Measurements from ENCODE around the gene FKRP. TPM values are rescaled to one million over a fixed set of nuclear protein-coding genes. Genes with fewer than 3 reads are reported as not detected.
"Not testable (repeated sequence)": the region's sequence is repeated elsewhere in the genome, so short reads cannot be mapped to it uniquely, and the experiment has no call there.

Gene FKRP
- total RNA-seq, 2 experiments from 2014 or later = 7.7 to 10.1 TPM

- ChIA-PET POLR2A (interaction anchor here (0.8 to 1.1 kb wide), 2 partner anchors 50 to 63 kb away, joined by 3 read pairs; no protein-coding TSS in a partner anchor), CTCF (interaction anchor here (1.2 to 11.0 kb wide), 3 partner anchors 31 to 82 kb away, joined by 3 to 147 read pairs (median 8); no protein-coding TSS in a partner anchor)
- Mint-ChIP-seq H3K4me1 (ENCODE audit: low read depth) (peaks cover 2% of the 10 kb centered on the region), H3K27ac (no peak overlapping the region), H3K4me3 (no peak overlapping the region), H3K9me3 (no peaks in the 10 kb centered on the region), H3K36me3 (ENCODE audit: low read depth) (peaks cover 5% of the 10 kb centered on the region), H3K27me3 (no peaks in the 10 kb centered on the region)
- intact Hi-C loops (cut with micrococcal nuclease) = no loop called here
- DNase-seq (no peak), ATAC-seq (no peak)
- no peak for TF ChIP-seq CTCF (IDR thresholded peaks at IDR 0.05)
These were observed 13.3 kb downstream of the FKRP start for GRCh38 chr19:46759206-46759605.

- H3K9me3 Mint-ChIP-seq = no peaks in the 10 kb centered on the region
- peaks cover 5% of the 10 kb centered on the region for H3K36me3 Mint-ChIP-seq (ENCODE audit: low read depth)
- ChIA-PET CTCF (no interaction called here), POLR2A (interaction anchor here (1.1 kb wide), 1 partner anchor 51 kb away, joined by 3 read pairs; no protein-coding TSS in a partner anchor)
- ATAC-seq = no peak
- no peak for DNase-seq
- no peak for TF ChIP-seq CTCF (IDR thresholded peaks at IDR 0.05)
- no peaks in the 10 kb centered on the region for H3K27me3 Mint-ChIP-seq
- peaks cover 2% of the 10 kb centered on the region for H3K4me1 Mint-ChIP-seq (ENCODE audit: low read depth)
- H3K4me3 Mint-ChIP-seq = no peak overlapping the region
- no peak overlapping the region for H3K27ac Mint-ChIP-seq
- intact Hi-C loops (cut with micrococcal nuclease) = no loop called here
These were observed 14.0 kb downstream of the FKRP start for GRCh38 chr19:46759817-46760333.

- CTCF ChIA-PET = no interaction called here
These were observed 14.5 kb downstream of the FKRP start for GRCh38 chr19:46760363-46760762.

GRCh38 chr19:46760897-46761296, 15.0 kb downstream of the FKRP start:
- CTCF ChIA-PET; DNase-seq; H3K4me3 Mint-ChIP-seq; H3K36me3 Mint-ChIP-seq (ENCODE audit: low read depth); H3K4me1 Mint-ChIP-seq (ENCODE audit: low read depth); H3K9me3 Mint-ChIP-seq; H3K27ac Mint-ChIP-seq; ATAC-seq; intact Hi-C loops (cut with micrococcal nuclease); H3K27me3 Mint-ChIP-seq: not testable (repeated sequence)
- POLR2A ChIA-PET = interaction anchor here (1.1 kb wide), 1 partner anchor 9 kb away, joined by 3 read pairs; no protein-coding TSS in a partner anchor

More at GRCh38 chr19:46760363-46760762, 14.5 kb downstream of the FKRP start:
- Mint-ChIP-seq H3K27me3 (no peaks in the 10 kb centered on the region), H3K4me1 (ENCODE audit: low read depth) (peaks cover 2% of the 10 kb centered on the region), H3K36me3 (ENCODE audit: low read depth) (peaks cover 4% of the 10 kb centered on the region), H3K4me3 (no peak overlapping the region), H3K9me3 (no peaks in the 10 kb centered on the region), H3K27ac (no peak overlapping the region)
- intact Hi-C loops (cut with micrococcal nuclease) = no loop called here
- POLR2A ChIA-PET = no interaction called here
- ATAC-seq = no peak
- DNase-seq = no peak
- no peak for TF ChIP-seq CTCF (IDR thresholded peaks at IDR 0.05)

DNA sequence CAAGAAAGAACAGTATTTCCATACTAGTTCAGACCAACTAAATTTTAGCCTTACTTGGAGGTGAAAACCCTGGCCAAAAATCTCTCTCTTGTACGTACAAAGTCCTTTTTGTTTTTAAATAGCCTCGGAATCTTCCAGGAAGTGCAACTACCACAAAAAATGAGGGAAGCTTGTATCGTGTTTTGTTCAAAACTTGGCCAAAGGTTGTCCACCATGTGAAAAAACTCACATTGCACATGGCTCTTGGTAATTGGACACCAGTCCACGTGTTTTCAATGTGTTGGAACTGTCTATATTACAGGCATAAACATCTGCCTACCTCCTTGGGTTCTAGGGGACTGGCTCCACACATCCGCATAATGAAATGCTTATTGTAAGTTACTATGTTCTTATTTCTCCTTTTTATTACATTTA, 15.6 kb downstream of the FKRP start:
- H3K27me3 Mint-ChIP-seq = no peaks in the 10 kb centered on the region
- DNase-seq = no peak

More for the DNA sequence above, 15.6 kb downstream of the FKRP start:
- no peak overlapping the region for H3K4me3 Mint-ChIP-seq
- intact Hi-C loops (cut with micrococcal nuclease) = no loop called here
- H3K4me1 Mint-ChIP-seq (ENCODE audit: low read depth) = peaks cover 2% of the 10 kb centered on the region
- CTCF ChIA-PET = interaction anchor here (0.9 to 1.0 kb wide), 2 partner anchors 8 to 57 kb away, joined by 3 to 4 read pairs; no protein-coding TSS in a partner anchor
- peaks cover 3% of the 10 kb centered on the region for H3K36me3 Mint-ChIP-seq (ENCODE audit: low read depth)
- TF ChIP-seq CTCF (IDR thresholded peaks at IDR 0.05) = no peak
- no peak overlapping the region for H3K27ac Mint-ChIP-seq
- POLR2A ChIA-PET = interaction anchor here (0.7 to 1.1 kb wide), 2 partner anchors 9 to 25 kb away, joined by 3 read pairs; no protein-coding TSS in a partner anchor
- no peak for ATAC-seq
- H3K9me3 Mint-ChIP-seq = no peaks in the 10 kb centered on the region
